Measurements from ENCODE around the gene JKAMP.

JKAMP gene

DNA sequence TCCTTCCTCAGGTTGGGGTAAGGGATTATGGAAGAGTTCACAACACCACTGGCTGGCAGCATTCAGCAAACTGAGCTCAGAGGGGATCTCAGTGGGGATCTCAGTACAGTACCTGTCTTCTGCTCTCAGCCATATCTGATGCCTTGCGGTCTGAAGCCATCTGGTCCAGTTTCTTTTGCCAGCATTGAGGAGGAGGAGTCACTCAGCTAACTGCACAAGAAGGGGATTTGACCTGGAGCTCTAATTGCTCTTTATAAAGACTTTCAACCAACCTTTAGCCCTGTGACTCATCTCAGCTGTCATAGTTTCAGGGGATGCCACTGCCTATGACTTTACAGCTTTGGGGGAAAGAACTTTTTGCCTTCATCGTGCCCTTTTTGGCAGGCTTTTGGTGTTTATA lies 44.9 kb downstream of the JKAMP start:
- H3K9ac ChIP-seq (ENCODE audit: low read length): no peak overlapping the region

DNA sequence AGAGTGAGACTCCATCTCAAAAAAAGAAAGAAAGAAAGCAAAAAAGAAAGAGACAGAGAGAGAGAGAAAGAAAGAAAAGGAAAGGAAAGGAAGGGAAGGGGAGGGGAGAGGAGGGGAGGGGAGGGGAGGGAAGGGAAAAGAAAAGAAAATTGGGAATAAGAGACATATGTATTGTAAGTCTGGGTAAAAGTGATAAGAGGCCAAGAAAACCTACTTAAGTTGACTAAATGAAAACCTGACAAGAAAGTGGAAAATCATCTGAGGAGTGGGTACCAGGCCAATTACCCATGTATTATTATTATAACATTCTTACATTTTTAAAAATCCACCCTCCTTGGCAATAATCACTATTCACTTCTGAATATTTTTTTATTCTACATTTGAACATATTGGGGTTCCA lies 46.0 kb downstream of the JKAMP start:
- no peaks in the 10 kb centered on the region for H3K36me3 ChIP-seq (ENCODE audit: control insufficient read depth, insufficient read depth, low read length)
- H3K9ac ChIP-seq (ENCODE audit: low read length): no peak overlapping the region
- no peak overlapping the region for H3K4me3 ChIP-seq (ENCODE audit: low read length)
- no peaks in the 10 kb centered on the region for H3K4me1 ChIP-seq (ENCODE audit: control insufficient read depth, insufficient read depth, low read length)
- H3K27me3 ChIP-seq (ENCODE audit: control insufficient read depth, insufficient read depth, low read length): no peaks in the 10 kb centered on the region
- H3K27ac ChIP-seq (ENCODE audit: low read depth, low read length): no peak overlapping the region

More for the DNA sequence above, 44.9 kb downstream of the JKAMP start:
- Histone ChIP-seq H3K27ac (ENCODE audit: low read depth, low read length) (no peak overlapping the region), H3K4me3 (ENCODE audit: low read length) (no peak overlapping the region), H3K36me3 (ENCODE audit: control insufficient read depth, insufficient read depth, low read length) (no peaks in the 10 kb centered on the region), H3K27me3 (ENCODE audit: control insufficient read depth, insufficient read depth, low read length) (no peaks in the 10 kb centered on the region), H3K4me1 (ENCODE audit: control insufficient read depth, insufficient read depth, low read length) (no peaks in the 10 kb centered on the region)

- no peak overlapping the region for H3K4me3 ChIP-seq (ENCODE audit: low read length)
- H3K9ac ChIP-seq (ENCODE audit: low read length): no peak overlapping the region
- H3K36me3 ChIP-seq (ENCODE audit: control insufficient read depth, insufficient read depth, low read length): no peaks in the 10 kb centered on the region
- no peak overlapping the region for H3K27ac ChIP-seq (ENCODE audit: low read depth, low read length)
- H3K27me3 ChIP-seq (ENCODE audit: control insufficient read depth, insufficient read depth, low read length): no peaks in the 10 kb centered on the region
- no peaks in the 10 kb centered on the region for H3K4me1 ChIP-seq (ENCODE audit: control insufficient read depth, insufficient read depth, low read length)
These were observed 48.1 kb downstream of the JKAMP start for GRCh38 chr14:59532419-59532818.

- Histone ChIP-seq H3K27me3 (ENCODE audit: control insufficient read depth, insufficient read depth, low read length) (no peaks in the 10 kb centered on the region), H3K4me1 (ENCODE audit: control insufficient read depth, insufficient read depth, low read length) (no peaks in the 10 kb centered on the region), H3K9ac (ENCODE audit: low read length) (no peak overlapping the region), H3K4me3 (ENCODE audit: low read length) (no peak overlapping the region), H3K36me3 (ENCODE audit: control insufficient read depth, insufficient read depth, low read length) (no peaks in the 10 kb centered on the region), H3K27ac (ENCODE audit: low read depth, low read length) (no peak overlapping the region)
These were observed 50.2 kb downstream of the JKAMP start for GRCh38 chr14:59534361-59534987.

DNA sequence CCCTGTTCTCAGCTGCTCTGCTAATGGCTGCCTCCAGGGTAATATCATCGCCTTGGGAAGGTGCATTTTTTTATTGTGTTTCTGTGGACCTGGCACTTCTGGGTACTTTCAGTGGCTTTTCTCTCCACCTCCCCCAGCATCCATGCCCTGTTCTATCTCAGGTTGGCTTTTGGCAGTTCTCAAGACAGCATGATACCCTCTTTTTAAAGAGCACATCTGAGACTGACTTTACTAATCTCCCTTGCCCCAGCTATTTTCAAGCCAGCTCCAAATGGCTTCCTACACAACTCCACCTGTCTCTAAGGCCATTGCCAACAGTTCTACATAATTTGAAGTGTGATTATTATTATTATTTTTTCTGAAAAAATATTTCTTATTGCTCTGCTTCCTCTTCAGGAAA lies 53.2 kb downstream of the JKAMP start:
- Histone ChIP-seq H3K4me3 (ENCODE audit: low read length) (no peak overlapping the region), H3K36me3 (ENCODE audit: control insufficient read depth, insufficient read depth, low read length) (no peaks in the 10 kb centered on the region)

DNA sequence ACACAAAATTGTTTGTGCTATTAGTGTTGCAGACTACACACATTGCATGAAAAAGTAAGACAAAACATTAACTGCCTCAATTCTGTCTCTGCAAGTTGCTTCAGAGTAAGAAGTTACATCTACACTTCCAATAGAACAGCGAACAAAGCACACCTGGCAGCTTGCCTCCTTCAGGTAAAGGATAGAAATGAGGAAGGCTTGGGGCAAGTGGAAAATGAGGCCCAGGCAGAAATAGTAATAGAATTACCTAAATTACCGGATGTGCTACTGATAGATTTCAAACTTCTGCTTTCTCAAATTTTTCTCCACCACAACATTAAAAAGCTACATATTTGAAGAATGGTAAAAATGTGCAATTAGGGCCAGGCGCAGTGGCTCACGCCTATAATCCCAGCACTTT lies 54.6 kb downstream of the JKAMP start:
- Histone ChIP-seq H3K27ac (ENCODE audit: low read depth, low read length) (no peak overlapping the region), H3K4me1 (ENCODE audit: control insufficient read depth, insufficient read depth, low read length) (no peaks in the 10 kb centered on the region), H3K4me3 (ENCODE audit: low read length) (no peak overlapping the region), H3K36me3 (ENCODE audit: control insufficient read depth, insufficient read depth, low read length) (no peaks in the 10 kb centered on the region), H3K27me3 (ENCODE audit: control insufficient read depth, insufficient read depth, low read length) (no peaks in the 10 kb centered on the region), H3K9ac (ENCODE audit: low read length) (no peak overlapping the region)

More for the DNA sequence above, 53.2 kb downstream of the JKAMP start:
- Histone ChIP-seq H3K27ac (ENCODE audit: low read depth, low read length) (no peak overlapping the region), H3K4me1 (ENCODE audit: control insufficient read depth, insufficient read depth, low read length) (no peaks in the 10 kb centered on the region), H3K9ac (ENCODE audit: low read length) (no peak overlapping the region), H3K27me3 (ENCODE audit: control insufficient read depth, insufficient read depth, low read length) (no peaks in the 10 kb centered on the region)

- Histone ChIP-seq H3K4me3 (ENCODE audit: low read length) (no peak overlapping the region), H3K36me3 (ENCODE audit: control insufficient read depth, insufficient read depth, low read length) (no peaks in the 10 kb centered on the region), H3K27ac (ENCODE audit: low read depth, low read length) (no peak overlapping the region), H3K9ac (ENCODE audit: low read length) (no peak overlapping the region), H3K27me3 (ENCODE audit: control insufficient read depth, insufficient read depth, low read length) (no peaks in the 10 kb centered on the region), H3K4me1 (ENCODE audit: control insufficient read depth, insufficient read depth, low read length) (no peaks in the 10 kb centered on the region)
These were observed 56.5 kb downstream of the JKAMP start for GRCh38 chr14:59540852-59541251.

DNA sequence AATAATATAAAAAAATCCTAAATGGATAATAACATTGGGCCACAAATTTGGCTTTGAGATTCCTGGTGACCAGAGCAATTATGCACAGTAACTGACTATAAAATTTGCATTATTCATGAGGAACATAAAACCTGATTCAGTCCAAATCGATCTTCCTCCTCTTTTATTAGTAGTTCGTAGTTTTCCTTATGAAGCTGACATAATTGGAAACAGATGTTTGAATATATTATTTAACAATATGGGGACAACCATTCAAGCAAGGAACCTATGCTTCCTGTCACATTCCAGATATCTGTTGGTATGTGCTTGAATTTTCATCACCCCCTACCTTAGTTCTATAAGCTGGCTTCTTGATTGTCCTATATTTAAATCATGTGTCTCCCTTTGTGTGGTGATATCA lies 57.4 kb downstream of the JKAMP start:
- Histone ChIP-seq H3K9ac (ENCODE audit: low read length) (no peak overlapping the region), H3K27ac (ENCODE audit: low read depth, low read length) (no peak overlapping the region), H3K27me3 (ENCODE audit: control insufficient read depth, insufficient read depth, low read length) (no peaks in the 10 kb centered on the region), H3K4me3 (ENCODE audit: low read length) (no peak overlapping the region), H3K4me1 (ENCODE audit: control insufficient read depth, insufficient read depth, low read length) (no peaks in the 10 kb centered on the region), H3K36me3 (ENCODE audit: control insufficient read depth, insufficient read depth, low read length) (no peaks in the 10 kb centered on the region)

GRCh38 chr14:59543873-59544272 lies 59.6 kb downstream of the JKAMP start:
- H3K9ac ChIP-seq (ENCODE audit: low read length): no peak overlapping the region
- no peaks in the 10 kb centered on the region for H3K36me3 ChIP-seq (ENCODE audit: control insufficient read depth, insufficient read depth, low read length)
- H3K4me3 ChIP-seq (ENCODE audit: low read length): no peak overlapping the region
- H3K27me3 ChIP-seq (ENCODE audit: control insufficient read depth, insufficient read depth, low read length): no peaks in the 10 kb centered on the region
- H3K27ac ChIP-seq (ENCODE audit: low read depth, low read length): no peak overlapping the region
- no peaks in the 10 kb centered on the region for H3K4me1 ChIP-seq (ENCODE audit: control insufficient read depth, insufficient read depth, low read length)

DNA sequence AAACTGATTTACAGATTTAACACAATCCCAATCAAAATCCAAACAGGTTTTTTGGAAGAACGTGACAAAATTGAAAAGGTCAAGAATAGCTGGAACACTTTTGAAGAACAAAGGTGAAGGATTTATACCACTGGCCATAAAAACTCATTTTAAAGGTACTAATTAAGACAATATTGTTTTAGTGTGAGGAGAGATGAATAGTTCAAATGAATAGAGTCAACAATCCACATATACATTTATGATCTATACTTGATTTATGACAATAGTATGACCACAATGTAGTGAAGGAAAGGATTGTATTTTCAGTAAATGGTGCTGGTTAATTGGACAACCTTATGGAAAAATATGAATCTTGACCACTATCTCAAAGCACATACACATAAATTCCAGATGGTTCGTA lies 63.0 kb downstream of the JKAMP start:
- Histone ChIP-seq H3K4me3 (ENCODE audit: low read length) (no peak overlapping the region), H3K27ac (ENCODE audit: low read depth, low read length) (no peak overlapping the region), H3K27me3 (ENCODE audit: control insufficient read depth, insufficient read depth, low read length) (no peaks in the 10 kb centered on the region), H3K9ac (ENCODE audit: low read length) (no peak overlapping the region), H3K36me3 (ENCODE audit: control insufficient read depth, insufficient read depth, low read length) (no peaks in the 10 kb centered on the region), H3K4me1 (ENCODE audit: control insufficient read depth, insufficient read depth, low read length) (no peaks in the 10 kb centered on the region)
